Measurements from ENCODE around the gene VTI1A. TPM values are rescaled to one million over a fixed set of nuclear protein-coding genes. Genes with fewer than 3 reads are reported as not detected.
"Not testable (repeated sequence)": the region's sequence is repeated elsewhere in the genome, so short reads cannot be mapped to it uniquely, and the experiment has no call there.

The VTI1A gene
- total RNA-seq, 1 donor: 37.1 TPM

DNA sequence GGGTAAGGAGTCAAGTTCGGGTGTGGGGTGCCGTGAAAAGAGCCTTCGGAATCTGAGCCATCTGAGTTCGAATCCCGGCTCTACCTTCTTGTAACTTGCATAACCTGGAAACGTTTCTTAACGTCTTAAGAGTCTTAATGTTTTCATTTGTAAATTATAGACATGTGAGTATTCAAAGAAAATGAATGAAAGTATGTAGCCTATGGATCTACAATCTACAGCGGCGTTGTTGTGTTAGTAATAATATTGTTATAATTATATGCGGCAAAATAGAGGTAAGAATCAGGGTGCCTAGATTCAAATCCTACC is 559 bp downstream of the VTI1A start:
- TF ChIP-seq, protein P1, sequence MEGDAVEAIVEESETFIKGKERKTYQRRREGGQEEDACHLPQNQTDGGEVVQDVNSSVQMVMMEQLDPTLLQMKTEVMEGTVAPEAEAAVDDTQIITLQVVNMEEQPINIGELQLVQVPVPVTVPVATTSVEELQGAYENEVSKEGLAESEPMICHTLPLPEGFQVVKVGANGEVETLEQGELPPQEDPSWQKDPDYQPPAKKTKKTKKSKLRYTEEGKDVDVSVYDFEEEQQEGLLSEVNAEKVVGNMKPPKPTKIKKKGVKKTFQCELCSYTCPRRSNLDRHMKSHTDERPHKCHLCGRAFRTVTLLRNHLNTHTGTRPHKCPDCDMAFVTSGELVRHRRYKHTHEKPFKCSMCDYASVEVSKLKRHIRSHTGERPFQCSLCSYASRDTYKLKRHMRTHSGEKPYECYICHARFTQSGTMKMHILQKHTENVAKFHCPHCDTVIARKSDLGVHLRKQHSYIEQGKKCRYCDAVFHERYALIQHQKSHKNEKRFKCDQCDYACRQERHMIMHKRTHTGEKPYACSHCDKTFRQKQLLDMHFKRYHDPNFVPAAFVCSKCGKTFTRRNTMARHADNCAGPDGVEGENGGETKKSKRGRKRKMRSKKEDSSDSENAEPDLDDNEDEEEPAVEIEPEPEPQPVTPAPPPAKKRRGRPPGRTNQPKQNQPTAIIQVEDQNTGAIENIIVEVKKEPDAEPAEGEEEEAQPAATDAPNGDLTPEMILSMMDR (IDR thresholded peaks at IDR 0.05; ENCODE audit: insufficient read depth, low read depth, low read length): no peak
- peak overlapping the region; percentile 100 for H3K4me3 ChIP-seq (ENCODE audit: low read depth, low read length)
- no peak for DNase-seq (ENCODE audit: low read depth)

DNA sequence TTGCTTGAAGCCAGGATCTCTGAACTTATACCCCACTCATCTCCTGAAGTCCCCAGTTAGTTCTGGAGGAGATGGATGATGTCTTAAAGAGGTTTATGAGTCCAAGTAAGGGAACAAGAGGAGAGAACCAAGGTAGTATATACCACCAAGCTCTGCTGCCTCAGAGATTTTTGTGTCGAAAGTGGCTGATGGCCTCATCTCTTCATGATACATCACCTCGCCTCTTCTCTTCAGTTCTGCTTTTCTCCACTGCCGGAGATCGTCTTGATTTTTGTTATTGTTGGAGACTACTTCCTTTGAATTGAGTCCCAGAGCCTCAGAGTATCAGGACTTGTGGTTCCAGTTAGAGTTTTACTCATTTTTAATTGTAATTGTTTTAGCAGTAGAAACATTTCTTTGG is 1.9 kb downstream of the VTI1A start:
- TF ChIP-seq, protein P1 (IDR thresholded peaks at IDR 0.05; ENCODE audit: insufficient read depth, low read depth, low read length): no peak
- DNase-seq (ENCODE audit: low read depth): no peak

DNA sequence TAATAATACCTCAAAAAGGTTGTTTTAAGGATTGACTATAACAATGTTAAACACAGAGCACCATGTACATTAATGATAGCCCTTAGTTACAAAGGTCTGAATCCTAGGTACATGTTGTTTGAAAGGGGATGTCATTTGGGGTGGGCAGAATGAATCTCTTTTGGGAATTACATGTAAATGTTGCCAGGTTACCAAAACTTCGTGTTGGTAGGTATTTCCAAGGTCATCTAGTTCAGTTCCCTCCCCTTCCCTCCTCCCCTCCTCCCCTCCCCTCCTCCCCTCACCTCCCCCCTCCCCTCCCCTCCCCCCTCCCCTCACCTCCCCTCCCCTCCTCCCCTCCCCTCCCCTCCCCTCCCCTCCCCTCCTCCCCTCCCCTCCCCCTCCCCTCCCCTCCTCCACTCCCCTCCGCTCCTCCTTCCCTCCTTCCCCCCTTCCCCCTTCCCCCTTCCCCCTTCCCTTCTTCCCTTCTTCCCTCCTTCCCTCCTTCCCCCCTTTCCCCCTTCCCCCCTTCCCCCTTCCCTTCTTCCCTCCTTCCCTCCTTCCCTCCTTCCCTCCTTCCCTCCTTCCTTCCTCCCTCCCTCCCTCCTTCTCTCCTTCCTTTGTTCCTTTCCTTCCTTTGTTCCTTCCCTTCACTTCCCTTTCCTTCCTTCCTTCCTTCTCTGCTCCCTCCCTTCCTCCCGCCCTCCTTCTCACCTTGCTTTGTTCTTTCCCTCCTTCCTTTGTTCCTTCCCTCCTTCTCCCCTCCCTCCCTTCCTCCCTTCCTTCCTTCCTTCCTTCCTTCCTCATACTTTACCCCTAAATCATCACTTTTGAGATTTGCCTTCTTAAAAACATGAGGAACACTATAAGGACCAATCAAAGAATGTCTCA is 8.1 kb downstream of the VTI1A start:
- no peak for DNase-seq (ENCODE audit: low read depth)
- TF ChIP-seq, protein P1 (IDR thresholded peaks at IDR 0.05; ENCODE audit: insufficient read depth, low read depth, low read length): no peak

More for the DNA sequence above, 1.9 kb downstream of the VTI1A start:
- H3K4me3 ChIP-seq (ENCODE audit: low read depth, low read length): no peak overlapping the region

DNA sequence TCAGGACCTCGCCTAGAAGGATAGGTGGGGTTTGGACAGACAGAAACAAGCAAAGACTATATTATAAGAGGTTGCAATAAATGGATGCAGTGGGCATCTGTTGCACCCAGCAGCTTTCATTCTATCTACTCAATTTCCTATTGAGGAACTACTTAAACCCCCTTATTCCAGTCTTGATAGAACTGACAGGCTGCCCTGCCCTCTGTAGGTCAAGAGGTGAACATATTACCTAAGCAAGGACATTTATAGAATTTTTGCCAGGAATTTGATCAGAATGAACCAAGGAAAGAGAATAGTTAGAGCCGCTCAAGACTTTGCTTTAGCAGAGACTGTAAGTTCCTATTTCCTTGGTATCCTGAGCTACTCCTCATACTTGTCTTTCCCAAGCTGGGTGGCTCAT is 9.5 kb downstream of the VTI1A start:
- DNase-seq (ENCODE audit: low read depth): no peak
- no peak overlapping the region for H3K4me3 ChIP-seq (ENCODE audit: low read depth, low read length)
- TF ChIP-seq, protein P1 (IDR thresholded peaks at IDR 0.05; ENCODE audit: insufficient read depth, low read depth, low read length): peak; percentile 1

More for the DNA sequence above, 8.1 kb downstream of the VTI1A start:
- no peak overlapping the region for H3K4me3 ChIP-seq (ENCODE audit: low read depth, low read length)

DNA sequence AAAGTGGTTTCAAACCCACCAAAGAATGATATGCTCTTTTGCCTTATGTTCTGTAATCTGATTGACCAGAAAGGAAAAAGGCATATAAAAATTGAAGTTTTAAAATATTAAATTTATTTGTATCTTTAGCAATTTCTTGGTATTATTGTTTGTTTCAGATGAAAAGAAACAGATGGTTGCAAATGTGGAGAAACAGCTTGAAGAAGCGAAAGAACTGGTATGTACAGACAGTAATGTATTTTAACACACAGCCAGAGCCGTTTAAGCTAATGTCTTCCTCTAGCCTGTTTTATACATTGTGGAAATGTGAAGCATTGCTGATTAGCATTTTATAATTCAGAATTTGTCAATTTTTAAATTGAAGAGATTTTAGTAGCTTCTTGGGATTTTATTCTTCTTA is 13.4 kb downstream of the VTI1A start:
- TF ChIP-seq, protein P1 (IDR thresholded peaks at IDR 0.05; ENCODE audit: insufficient read depth, low read depth, low read length): no peak
- H3K4me3 ChIP-seq (ENCODE audit: low read depth, low read length): no peak overlapping the region
- no peak for DNase-seq (ENCODE audit: low read depth)

DNA sequence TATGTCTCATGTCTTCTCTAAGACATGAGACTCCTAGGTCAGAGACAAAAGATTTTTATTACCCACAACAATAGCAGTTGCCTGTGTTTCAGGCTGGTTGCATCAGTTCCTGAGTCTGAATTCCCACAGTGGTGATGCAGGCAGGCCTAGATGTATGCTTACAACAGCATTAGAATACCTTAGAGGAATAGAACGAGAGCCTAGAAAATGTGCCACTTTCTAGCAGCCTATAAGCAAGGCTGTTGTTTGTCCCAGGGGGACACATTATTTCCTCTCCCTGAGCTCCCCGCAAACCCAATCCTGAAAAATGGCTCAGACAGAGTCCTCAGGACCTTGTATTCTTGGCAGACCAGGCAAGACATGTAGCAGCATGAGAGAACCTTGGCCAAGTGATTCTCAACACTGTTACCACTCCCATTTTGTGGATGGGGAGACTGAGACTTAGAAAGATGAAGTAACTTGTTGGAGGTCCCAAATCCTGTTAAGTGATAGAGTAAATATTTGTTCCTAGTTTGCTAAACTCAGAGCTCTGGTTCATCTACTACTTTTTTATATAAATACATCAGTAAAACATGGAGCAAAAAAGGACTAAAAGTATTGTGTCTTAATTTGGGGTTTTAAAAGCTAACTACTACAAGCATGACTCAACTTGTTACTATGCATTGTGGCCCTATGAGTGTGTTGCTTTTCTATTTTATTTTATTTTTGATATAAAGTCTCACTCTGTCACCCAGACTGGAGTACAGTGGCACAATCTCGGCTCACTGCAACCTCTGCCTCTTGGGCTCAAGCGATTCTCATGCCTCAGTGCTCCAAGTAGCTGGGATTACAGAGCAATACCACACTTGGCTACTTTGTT is 14.2 kb downstream of the VTI1A start:
- H3K4me3 ChIP-seq (ENCODE audit: low read depth, low read length): no peak overlapping the region
- peak; percentile 84 for DNase-seq (ENCODE audit: low read depth)
- TF ChIP-seq, protein P1 (IDR thresholded peaks at IDR 0.05; ENCODE audit: insufficient read depth, low read depth, low read length): no peak

DNA sequence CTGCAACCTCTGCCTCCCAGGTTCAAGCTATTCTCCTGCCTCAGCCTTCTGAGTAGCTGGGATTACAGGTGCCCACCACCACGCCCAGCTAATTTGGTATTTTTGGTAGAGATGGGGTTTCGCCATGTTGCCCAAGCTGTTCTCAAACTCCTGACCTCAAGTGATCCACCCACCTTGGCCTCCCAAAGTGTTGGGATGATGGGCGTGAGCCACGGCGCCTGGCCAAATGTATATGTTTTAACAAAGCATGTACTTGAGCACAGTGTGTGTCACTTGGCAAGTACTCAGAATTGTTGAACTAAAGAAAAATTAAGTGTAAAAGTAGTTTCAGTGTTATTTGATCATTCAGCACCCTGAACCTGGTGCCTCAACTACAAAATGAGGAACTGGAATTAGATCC is 17.1 kb downstream of the VTI1A start:
- H3K4me3 ChIP-seq (ENCODE audit: low read depth, low read length); DNase-seq (ENCODE audit: low read depth): not testable (repeated sequence)
